SK-N-SH treated with all-trans-retinoic acid at 6 μM for 48 hours (cell line): Measurements from ENCODE around the gene CYP11A1.

Experiments used
- ATAC-seq: fragments of 200-7000 bp; cut with Tn5 transposase; 3 replicates; pipeline ENCODE4 v1.9.1; 2020; ENCODE audit warnings: mild to moderate bottlenecking, moderate library complexity
- ARNTL ChIP-seq: fragments of 450-650 bp; formaldehyde crosslinking; IDR thresholded peaks from 2 replicates; pipeline ENCODE4 v1.5.0; 2020; ENCODE audit warnings: low read depth, mild to moderate bottlenecking, moderate library complexity, borderline replicate concordance
- BACH2 ChIP-seq: fragments of 250-450 bp; sonication (Bioruptor Pico); IDR thresholded peaks from 2 replicates; pipeline ENCODE4 v1.9.0; 2021; ENCODE audit warnings: mild to moderate bottlenecking, borderline replicate concordance
- CREB5 ChIP-seq: fragments of 250-450 bp; sonication (Bioruptor Pico); IDR thresholded peaks from 2 replicates; pipeline ENCODE4 v1.5.1; 2020; ENCODE audit warnings: low read depth, mild to moderate bottlenecking, moderate library complexity
- CSRNP3 ChIP-seq: fragments of 250-450 bp; sonication (Bioruptor Pico); IDR thresholded peaks from 2 replicates; pipeline ENCODE4 v1.5.1; 2021; ENCODE audit warnings: mild to moderate bottlenecking, moderate library complexity
- ESRRG ChIP-seq: fragments of 250-450 bp; sonication (Bioruptor Pico); IDR thresholded peaks from 2 replicates; pipeline ENCODE4 v1.6.1; 2021; ENCODE audit warnings: mild to moderate bottlenecking
- GLIS3 ChIP-seq: fragments of 250-450 bp; sonication (Bioruptor Pico); IDR thresholded peaks from 2 replicates; pipeline ENCODE4 v1.5.0; 2020; ENCODE audit warnings: mild to moderate bottlenecking, moderate library complexity
- ISL1 ChIP-seq: fragments of 250-450 bp; sonication (Bioruptor Pico); IDR thresholded peaks from 2 replicates; pipeline ENCODE4 v2.1.2; 2022; ENCODE audit warnings: mild to moderate bottlenecking, moderate library complexity
- OSR1 ChIP-seq: fragments of 250-450 bp; sonication (Bioruptor Pico); IDR thresholded peaks from 2 replicates; pipeline ENCODE4 v1.8.0; 2022; ENCODE audit warnings: moderate library complexity, mild to moderate bottlenecking, inconsistent platforms
- PATZ1 ChIP-seq: fragments of 250-450 bp; sonication (Bioruptor Pico); IDR thresholded peaks from 2 replicates; pipeline ENCODE4 v1.8.0; 2020; ENCODE audit warnings: mild to moderate bottlenecking, moderate library complexity, borderline replicate concordance
- POU6F1 ChIP-seq: fragments of 250-450 bp; sonication (Bioruptor Pico); IDR thresholded peaks from 2 replicates; pipeline ENCODE4 v1.8.0; 2021; ENCODE audit warnings: low read depth, mild to moderate bottlenecking, moderate library complexity, borderline replicate concordance
- PPARA ChIP-seq: fragments of 250-450 bp; sonication (Bioruptor Pico); IDR thresholded peaks from 2 replicates; pipeline ENCODE4 v1.5.0; 2020; ENCODE audit warnings: mild to moderate bottlenecking, borderline replicate concordance
- RARB ChIP-seq: fragments of 250-450 bp; sonication (Bioruptor Pico); IDR thresholded peaks from 2 replicates; pipeline ENCODE4 v1.8.0; 2021; ENCODE audit warnings: mild to moderate bottlenecking, moderate library complexity
- TCF4 ChIP-seq: fragments of 250-450 bp; sonication (Bioruptor Pico); IDR thresholded peaks from 2 replicates; pipeline ENCODE4 v1.8.0; 2021; ENCODE audit warnings: mild to moderate bottlenecking, moderate library complexity, borderline replicate concordance
- TOX ChIP-seq: fragments of 250-450 bp; sonication (Bioruptor Pico); IDR thresholded peaks from 2 replicates; pipeline ENCODE4 v1.8.0; 2021; ENCODE audit warnings: mild to moderate bottlenecking, moderate library complexity, borderline replicate concordance
- TSHZ2 ChIP-seq: fragments of 250-450 bp; sonication (Bioruptor Pico); IDR thresholded peaks from 2 replicates; pipeline ENCODE4 v1.5.0; 2020; ENCODE audit warnings: mild to moderate bottlenecking, moderate library complexity
- ZNF70 ChIP-seq: fragments of 450-650 bp; formaldehyde crosslinking; IDR thresholded peaks from 2 replicates; pipeline ENCODE4 v1.5.0; 2020; ENCODE audit warnings: mild to moderate bottlenecking, moderate library complexity
- ZNF8 ChIP-seq: fragments of 450-650 bp; formaldehyde crosslinking; IDR thresholded peaks from 2 replicates; pipeline ENCODE4 v1.5.0; 2020; ENCODE audit warnings: mild to moderate bottlenecking, moderate library complexity

Gene CYP11A1

GRCh38 chr15:74397239-74398068 lies 30.0 kb upstream of the CYP11A1 start:
- ATAC-seq = no peak
- no peak for TF ChIP-seq RARB (CRISPR knock-in tag)
- TF ChIP-seq TCF4 (CRISPR knock-in tag) = no peak
- TF ChIP-seq ZNF70 (CRISPR knock-in tag) = no peak
- TF ChIP-seq TSHZ2 = no peak
- TF ChIP-seq CREB5 (CRISPR knock-in tag) = no peak
- no peak for TF ChIP-seq ESRRG (CRISPR knock-in tag)
- TF ChIP-seq PPARA (CRISPR knock-in tag) = no peak
- no peak for TF ChIP-seq TOX
- no peak for TF ChIP-seq ARNTL (CRISPR knock-in tag)
- no peak for TF ChIP-seq ZNF8 (CRISPR knock-in tag)
- TF ChIP-seq POU6F1 = no peak
- TF ChIP-seq CSRNP3 (CRISPR knock-in tag) = no peak
- TF ChIP-seq BACH2 (CRISPR knock-in tag) = no peak
- no peak for TF ChIP-seq OSR1 (CRISPR knock-in tag)

- TF ChIP-seq GLIS3 (CRISPR knock-in tag) (no peak), ARNTL (CRISPR knock-in tag) (no peak), PATZ1 (no peak), ZNF70 (CRISPR knock-in tag) (no peak), RARB (CRISPR knock-in tag) (no peak), ISL1 (CRISPR knock-in tag) (no peak), TSHZ2 (no peak)
- no peak for ATAC-seq
Measured at GRCh38 chr15:74396445-74397238, 29.2 kb upstream of the CYP11A1 start.
